GM18511 (cell line): Measurements from ENCODE around the gene SIX4.
"Not testable (repeated sequence)": the region's sequence is repeated elsewhere in the genome, so short reads cannot be mapped to it uniquely, and the experiment has no call there.

Source experiments
- ATAC-seq: cut with Tn5 transposase; IDR thresholded peaks from one replicate; pipeline ENCODE4 v1.9.1; 2021; ENCODE audit warnings: mild to moderate bottlenecking, moderate library complexity; ENCODE audit not compliant: unreplicated experiment

The SIX4 gene

GRCh38 chr14:60723907-60724618, at the start of gene SIX4:
Gene SIX4, minus strand, starts transcription at chr14:60724351. Its CDS starts 277 bp downstream, at chr14:60724074.
- ATAC-seq: peak; percentile 51

GRCh38 chr14:60773558-60773957, 49.4 kb upstream of the SIX4 start:
- no peak for ATAC-seq

- no peak for ATAC-seq
Observed at GRCh38 chr14:60771117-60771516, 47.0 kb upstream of the SIX4 start.

GRCh38 chr14:60768602-60769001, 44.5 kb upstream of the SIX4 start:
- no peak for ATAC-seq

- no peak for ATAC-seq
Observed at GRCh38 chr14:60760644-60761364, 36.7 kb upstream of the SIX4 start.

GRCh38 chr14:60760209-60760608, 36.1 kb upstream of the SIX4 start:
- ATAC-seq: no peak

- no peak for ATAC-seq
Observed at GRCh38 chr14:60758885-60759284, 34.7 kb upstream of the SIX4 start.

GRCh38 chr14:60757567-60758002, 33.4 kb upstream of the SIX4 start:
- ATAC-seq: no peak

GRCh38 chr14:60756847-60757246, 32.7 kb upstream of the SIX4 start:
- no peak for ATAC-seq

- peak; percentile 99 for ATAC-seq
Observed at GRCh38 chr14:60753264-60754119, 29.3 kb upstream of the SIX4 start.

GRCh38 chr14:60744566-60744965, 20.4 kb upstream of the SIX4 start:
- ATAC-seq: no peak

GRCh38 chr14:60738843-60739508, 14.8 kb upstream of the SIX4 start:
- no peak for ATAC-seq

GRCh38 chr14:60736494-60736893, 12.3 kb upstream of the SIX4 start:
- no peak for ATAC-seq

GRCh38 chr14:60735416-60735815, 11.3 kb upstream of the SIX4 start:
- no peak for ATAC-seq

GRCh38 chr14:60734465-60735242, 10.5 kb upstream of the SIX4 start, which contains the start of gene MNAT1:
Gene MNAT1, plus strand, starts transcription at chr14:60734761. Its CDS starts 102 bp downstream, at chr14:60734863.
- ATAC-seq: peak; percentile 95

GRCh38 chr14:60732840-60733483, 8.8 kb upstream of the SIX4 start:
- no peak for ATAC-seq

- ATAC-seq: not testable (repeated sequence)
Observed at GRCh38 chr14:60731291-60731690, 7.1 kb upstream of the SIX4 start.

GRCh38 chr14:60723116-60723906, 840 bp downstream of the SIX4 start:
- ATAC-seq: peak; percentile 43
